ENCODE data around the gene TTYH2. TPM values are rescaled to one million over a fixed set of nuclear protein-coding genes. Genes with fewer than 3 reads are reported as not detected.

TTYH2 gene
- total and polyA plus RNA-seq, 2 experiments from 2014 or later: 1.4 to 3.9 TPM

DNA sequence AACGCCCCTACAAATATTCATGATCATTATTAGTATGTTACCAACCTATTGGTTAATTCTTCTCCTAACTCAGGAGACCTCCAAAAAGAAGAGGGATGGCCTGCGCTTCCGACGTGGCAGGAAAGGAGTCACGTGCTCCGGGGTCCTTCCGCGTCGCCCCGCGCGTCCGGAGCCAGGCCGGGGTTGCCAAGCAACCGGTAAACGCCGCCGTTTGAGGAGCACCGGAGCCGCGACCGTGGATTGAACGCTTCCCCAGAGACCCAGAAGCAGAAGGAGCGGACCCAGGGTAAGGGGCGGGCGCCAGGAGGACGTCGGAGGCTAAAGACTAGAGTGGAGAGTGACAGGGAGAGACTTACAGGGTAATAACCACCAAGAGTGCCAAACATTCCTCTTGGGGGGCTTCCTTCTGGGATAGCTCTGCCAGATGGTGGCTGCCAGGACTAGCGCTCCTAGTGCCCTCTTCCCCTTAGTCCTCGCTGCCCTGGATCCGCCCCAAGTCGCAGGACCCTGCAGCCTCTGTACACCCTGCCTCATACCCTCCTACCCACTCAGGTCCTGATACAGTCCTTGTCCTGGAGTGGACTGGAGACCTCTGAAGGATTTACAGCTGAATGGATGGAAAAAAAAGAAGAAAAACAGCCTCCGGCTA is 60.8 kb downstream of the TTYH2 start, which contains the start of gene DNAI2:
TSS of gene DNAI2 (plus strand) at position 175 of the 649 bp plus-strand sequence. CDS start 7,584 bp downstream, outside the sequence.
- Histone ChIP-seq H4K20me1 (replicated peaks; ENCODE audit: insufficient read depth) (no peaks in the 10 kb centered on the region), H3K36me3 (ENCODE audit: insufficient read depth) (no peaks in the 10 kb centered on the region), H3K79me2 (replicated peaks; ENCODE audit: insufficient read depth) (no peaks in the 10 kb centered on the region), H3F3A (replicated peaks; ENCODE audit: low read depth) (no peaks in the 10 kb centered on the region), H3K27me3 (ENCODE audit: insufficient read depth) (peaks cover 20% of the 10 kb centered on the region), H3K4me3 (peak within 1 kb of the TSS; percentile 56), H3K4me2 (peak within 1 kb of the TSS; percentile 84), H3K9me2 (ENCODE audit: insufficient read depth) (no peaks in the 10 kb centered on the region), H3K27ac (ENCODE audit: low read depth) (no peak within 1 kb of the TSS), H2AFZ (peak within 1 kb of the TSS; percentile 98), H3K4me1 (ENCODE audit: insufficient read depth) (peaks cover 5% of the 10 kb centered on the region; the same call in 1 of the 2 replicates)
- Mint-ChIP-seq H3K36me3 (ENCODE audit: low read depth) (no peaks in the 10 kb centered on the region), H3K4me3 (peak within 1 kb of the TSS; percentile 70), H3K27me3 (ENCODE audit: insufficient read depth, low read depth, poor library complexity) (peaks cover 23% of the 10 kb centered on the region), H3K9me3 (no peaks in the 10 kb centered on the region; the same call in 2 of the 3 replicates), H3K27ac (no peak within 1 kb of the TSS), H3K4me1 (peaks cover 29% of the 10 kb centered on the region)
- peak; percentile 57 for ATAC-seq
- DNase-seq (ENCODE audit: low spot score): peak; percentile 79
- TF ChIP-seq, protein P1, sequence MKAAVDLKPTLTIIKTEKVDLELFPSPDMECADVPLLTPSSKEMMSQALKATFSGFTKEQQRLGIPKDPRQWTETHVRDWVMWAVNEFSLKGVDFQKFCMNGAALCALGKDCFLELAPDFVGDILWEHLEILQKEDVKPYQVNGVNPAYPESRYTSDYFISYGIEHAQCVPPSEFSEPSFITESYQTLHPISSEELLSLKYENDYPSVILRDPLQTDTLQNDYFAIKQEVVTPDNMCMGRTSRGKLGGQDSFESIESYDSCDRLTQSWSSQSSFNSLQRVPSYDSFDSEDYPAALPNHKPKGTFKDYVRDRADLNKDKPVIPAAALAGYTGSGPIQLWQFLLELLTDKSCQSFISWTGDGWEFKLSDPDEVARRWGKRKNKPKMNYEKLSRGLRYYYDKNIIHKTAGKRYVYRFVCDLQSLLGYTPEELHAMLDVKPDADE (IDR thresholded peaks at IDR 0.05): no peak
- TF ChIP-seq ZNF114 (CRISPR knock-in tag; IDR thresholded peaks at IDR 0.05) (no peak), EZH2phosphoT487 (IDR thresholded peaks at IDR 0.05; ENCODE audit: unreplicated experiment) (no peak), STAT1 (IDR thresholded peaks at IDR 0.05; ENCODE audit: unreplicated experiment) (no peak), CREB1 (CRISPR knock-in tag; IDR thresholded peaks at IDR 0.05; ENCODE audit: low read depth) (0 out of 2 replicates have a peak, but pooled peaks have one; percentile 17)
- TF ChIP-seq, protein P2, sequence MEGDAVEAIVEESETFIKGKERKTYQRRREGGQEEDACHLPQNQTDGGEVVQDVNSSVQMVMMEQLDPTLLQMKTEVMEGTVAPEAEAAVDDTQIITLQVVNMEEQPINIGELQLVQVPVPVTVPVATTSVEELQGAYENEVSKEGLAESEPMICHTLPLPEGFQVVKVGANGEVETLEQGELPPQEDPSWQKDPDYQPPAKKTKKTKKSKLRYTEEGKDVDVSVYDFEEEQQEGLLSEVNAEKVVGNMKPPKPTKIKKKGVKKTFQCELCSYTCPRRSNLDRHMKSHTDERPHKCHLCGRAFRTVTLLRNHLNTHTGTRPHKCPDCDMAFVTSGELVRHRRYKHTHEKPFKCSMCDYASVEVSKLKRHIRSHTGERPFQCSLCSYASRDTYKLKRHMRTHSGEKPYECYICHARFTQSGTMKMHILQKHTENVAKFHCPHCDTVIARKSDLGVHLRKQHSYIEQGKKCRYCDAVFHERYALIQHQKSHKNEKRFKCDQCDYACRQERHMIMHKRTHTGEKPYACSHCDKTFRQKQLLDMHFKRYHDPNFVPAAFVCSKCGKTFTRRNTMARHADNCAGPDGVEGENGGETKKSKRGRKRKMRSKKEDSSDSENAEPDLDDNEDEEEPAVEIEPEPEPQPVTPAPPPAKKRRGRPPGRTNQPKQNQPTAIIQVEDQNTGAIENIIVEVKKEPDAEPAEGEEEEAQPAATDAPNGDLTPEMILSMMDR (conservative IDR thresholded peaks at IDR 0.05; ENCODE audit: low read depth in 2 of 2): 0 out of 4 replicates have a peak, but pooled peaks have one; percentile 1 to 11

DNA sequence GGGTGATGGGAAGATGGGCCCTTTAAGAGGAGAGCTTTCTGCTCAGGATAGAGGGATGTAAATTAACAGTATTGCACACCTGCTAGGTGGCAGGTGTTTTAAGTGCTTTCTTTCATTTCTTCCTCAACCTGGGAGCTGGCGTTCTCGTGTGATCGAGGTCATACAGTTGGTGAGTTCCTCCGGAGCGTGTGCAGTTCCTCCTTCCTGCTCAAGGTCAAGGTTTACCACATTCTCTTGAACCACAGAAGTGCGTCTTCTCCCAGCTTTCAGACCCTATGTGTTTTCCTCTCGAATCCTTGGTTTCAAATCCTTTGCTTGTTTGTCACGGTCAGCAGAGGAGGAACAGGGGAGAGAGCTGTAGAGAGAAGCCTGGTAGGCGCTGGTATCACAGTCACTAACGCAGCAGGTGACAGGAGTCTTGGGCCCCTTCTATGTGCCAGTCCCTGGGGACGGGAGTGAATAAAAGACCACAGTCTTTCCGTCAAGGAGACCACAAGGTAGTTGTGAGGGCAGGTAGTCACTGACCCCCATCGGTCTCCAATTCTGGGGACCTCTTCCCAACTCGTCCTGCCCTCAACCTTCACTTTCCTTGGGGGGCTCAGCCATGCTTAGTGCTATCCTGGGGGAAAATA is 61.5 kb downstream of the TTYH2 start:
- H3K4me2 ChIP-seq: peak overlapping the region; percentile 84
- no peak for ATAC-seq
- no peak overlapping the region for H3K27ac ChIP-seq (ENCODE audit: low read depth)
- H3K9me2 ChIP-seq (ENCODE audit: insufficient read depth): no peaks in the 10 kb centered on the region
- Mint-ChIP-seq H3K4me3 (peak overlapping the region; percentile 70; the same call in 1 of the 3 replicates), H3K9me3 (no peaks in the 10 kb centered on the region; the same call in 2 of the 3 replicates), H3K36me3 (ENCODE audit: low read depth) (no peaks in the 10 kb centered on the region), H3K27ac (no peak overlapping the region), H3K4me1 (peaks cover 29% of the 10 kb centered on the region), H3K27me3 (ENCODE audit: insufficient read depth, low read depth, poor library complexity) (peaks cover 23% of the 10 kb centered on the region)
- no peaks in the 10 kb centered on the region for H4K20me1 ChIP-seq (replicated peaks; ENCODE audit: insufficient read depth)
- peak overlapping the region; percentile 56 for H3K4me3 ChIP-seq
- peaks cover 20% of the 10 kb centered on the region for H3K27me3 ChIP-seq (ENCODE audit: insufficient read depth)
- no peaks in the 10 kb centered on the region for H3K79me2 ChIP-seq (replicated peaks; ENCODE audit: insufficient read depth)
- peaks cover 5% of the 10 kb centered on the region; the same call in 1 of the 2 replicates for H3K4me1 ChIP-seq (ENCODE audit: insufficient read depth)
- no peaks in the 10 kb centered on the region for H3K36me3 ChIP-seq (ENCODE audit: insufficient read depth)
- DNase-seq (ENCODE audit: low spot score): no peak
- H2AFZ ChIP-seq: peak overlapping the region; percentile 98
- H3F3A ChIP-seq (replicated peaks; ENCODE audit: low read depth): no peaks in the 10 kb centered on the region
- TF ChIP-seq, protein P2 (conservative IDR thresholded peaks at IDR 0.05; ENCODE audit: low read depth in 2 of 2): no peak
- TF ChIP-seq EZH2 (IDR thresholded peaks at IDR 0.05; ENCODE audit: low read depth, unreplicated experiment): no peak
- TF ChIP-seq, protein P1 (IDR thresholded peaks at IDR 0.05): no peak
- TF ChIP-seq POLR2AphosphoS5 (IDR thresholded peaks at IDR 0.05; ENCODE audit: low read depth): no peak
